OCI-LY7 (cell line): ENCODE data around the gene DHX38.

Experiments used
- EZH2phosphoT487 ChIP-seq: fragments of 200-600 bp; sonication (generic); IDR thresholded peaks from 2 replicates; pipeline ENCODE4 v1.6.1; 2018; ENCODE audit warnings: low read depth, borderline replicate concordance, mild to moderate bottlenecking, mixed run types, antibody characterized with exemption, low read length, moderate library complexity, mixed read lengths
- TF ChIP-seq, protein P1 (sequence below): fragments of 200-600 bp; sonication (generic); conservative IDR thresholded peaks from 2 replicates; pipeline ENCODE4 v1.5.1; 2014; ENCODE audit warnings: mild to moderate bottlenecking, antibody characterized with exemption, low read length, moderate library complexity, mixed read lengths

DNA sequence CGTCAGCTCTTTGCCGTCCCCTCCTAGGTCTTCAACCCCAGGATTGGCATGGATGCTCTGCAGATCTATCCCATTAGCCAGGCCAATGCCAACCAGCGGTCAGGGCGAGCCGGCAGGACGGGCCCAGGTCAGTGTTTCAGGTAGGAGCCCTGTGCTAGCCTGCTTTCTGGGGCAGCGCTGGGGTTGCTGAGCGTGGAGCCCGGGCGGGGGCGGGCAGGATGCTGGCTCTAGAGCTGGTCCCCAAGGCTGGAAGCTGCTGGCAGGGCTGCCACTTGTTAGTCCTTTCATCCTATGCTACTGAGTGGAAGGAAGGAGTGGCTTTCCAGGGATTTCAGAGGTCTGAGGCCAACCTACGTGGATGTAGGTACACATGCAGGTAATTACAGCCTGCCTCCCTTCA, 12.3 kb downstream of the DHX38 start:
- TF ChIP-seq, protein P1, sequence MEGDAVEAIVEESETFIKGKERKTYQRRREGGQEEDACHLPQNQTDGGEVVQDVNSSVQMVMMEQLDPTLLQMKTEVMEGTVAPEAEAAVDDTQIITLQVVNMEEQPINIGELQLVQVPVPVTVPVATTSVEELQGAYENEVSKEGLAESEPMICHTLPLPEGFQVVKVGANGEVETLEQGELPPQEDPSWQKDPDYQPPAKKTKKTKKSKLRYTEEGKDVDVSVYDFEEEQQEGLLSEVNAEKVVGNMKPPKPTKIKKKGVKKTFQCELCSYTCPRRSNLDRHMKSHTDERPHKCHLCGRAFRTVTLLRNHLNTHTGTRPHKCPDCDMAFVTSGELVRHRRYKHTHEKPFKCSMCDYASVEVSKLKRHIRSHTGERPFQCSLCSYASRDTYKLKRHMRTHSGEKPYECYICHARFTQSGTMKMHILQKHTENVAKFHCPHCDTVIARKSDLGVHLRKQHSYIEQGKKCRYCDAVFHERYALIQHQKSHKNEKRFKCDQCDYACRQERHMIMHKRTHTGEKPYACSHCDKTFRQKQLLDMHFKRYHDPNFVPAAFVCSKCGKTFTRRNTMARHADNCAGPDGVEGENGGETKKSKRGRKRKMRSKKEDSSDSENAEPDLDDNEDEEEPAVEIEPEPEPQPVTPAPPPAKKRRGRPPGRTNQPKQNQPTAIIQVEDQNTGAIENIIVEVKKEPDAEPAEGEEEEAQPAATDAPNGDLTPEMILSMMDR, result no peak
- TF ChIP-seq EZH2phosphoT487, result no peak
